ENCODE data around the gene LY86. TPM values are rescaled to one million over a fixed set of nuclear protein-coding genes. Genes with fewer than 3 reads are reported as not detected.

LY86 gene
- total and polyA plus RNA-seq, 4 experiments from 2014 or later, result 1.0 to 4.6 (median 1.5) TPM

GRCh38 chr6:6588924-6589709 lies 597 bp downstream of the LY86 start:
- no peak for DNase-seq
- intact Hi-C loops (cut with micrococcal nuclease), result no loop called here
- Mint-ChIP-seq H3K4me1 (peaks cover 23 to 57% (median 38%) of the 10 kb centered on the region in 4 donors), H3K36me3 (no peaks in the 10 kb centered on the region), H3K4me3 (peak overlapping the region in 6 of 8 donors; percentile 53 to 81 (median 70)), H3K9me3 (no peaks in the 10 kb centered on the region), H3K27me3 (peaks cover 0 to 4% of the 10 kb centered on the region in 2 donors), H3K27ac (peak overlapping the region in 6 of 7 donors; percentile 19 to 90 (median 54))
- H3K36me3 ChIP-seq (ENCODE audit: insufficient read depth, low read length), result no peaks in the 10 kb centered on the region
- CTCF ChIA-PET (ENCODE audit: partially characterized antibody), result interaction anchor here (0.9 to 1.0 kb wide), 2 partner anchors 31 to 168 kb away, joined by 3 to 4 read pairs; no protein-coding TSS in a partner anchor
- no peaks in the 10 kb centered on the region for H3K27me3 ChIP-seq (ENCODE audit: insufficient read depth, low read length)
- H3K9me3 ChIP-seq (ENCODE audit: control insufficient read depth in 1 of 2, low read length in 2 of 2), result no peaks in the 10 kb centered on the region
- H3K4me1 ChIP-seq (ENCODE audit: insufficient read depth, low read length), result peaks cover 26% of the 10 kb centered on the region
- no peak overlapping the region for H3K27ac ChIP-seq (ENCODE audit: low read depth, low read length)
- H3K4me3 ChIP-seq (ENCODE audit: low read length in 2 of 2), result no peak overlapping the region
- POLR2A ChIA-PET (ENCODE audit: partially characterized antibody), result interaction anchor here (1.3 to 2.0 kb wide), 2 partner anchors 21 to 24 kb away, joined by 6 to 11 read pairs; no protein-coding TSS in a partner anchor

GRCh38 chr6:6590530-6590929 lies 2.0 kb downstream of the LY86 start:
- Histone ChIP-seq H3K9me3 (ENCODE audit: control insufficient read depth in 1 of 2, low read length in 2 of 2) (no peaks in the 10 kb centered on the region), H3K27me3 (ENCODE audit: insufficient read depth, low read length) (no peaks in the 10 kb centered on the region), H3K4me3 (ENCODE audit: low read length in 2 of 2) (no peak overlapping the region), H3K36me3 (ENCODE audit: insufficient read depth, low read length) (no peaks in the 10 kb centered on the region), H3K4me1 (ENCODE audit: insufficient read depth, low read length) (peaks cover 26% of the 10 kb centered on the region), H3K27ac (ENCODE audit: low read depth, low read length) (no peak overlapping the region)
- no peaks in the 10 kb centered on the region for H3K36me3 Mint-ChIP-seq
- peaks cover 23 to 60% (median 40%) of the 10 kb centered on the region in 4 donors for H3K4me1 Mint-ChIP-seq
- ChIA-PET POLR2A (ENCODE audit: partially characterized antibody) (interaction anchor here (1.0 kb wide), 1 partner anchor 24 kb away, joined by 4 read pairs; no protein-coding TSS in a partner anchor), CTCF (ENCODE audit: partially characterized antibody) (no interaction called here)
- H3K27ac Mint-ChIP-seq, result peak overlapping the region in 1 of 7 donors; percentile 10
- intact Hi-C loops (cut with micrococcal nuclease), result no loop called here
- no peak overlapping the region for H3K4me3 Mint-ChIP-seq
- DNase-seq, result no peak
- peaks cover 0 to 4% of the 10 kb centered on the region in 2 donors for H3K27me3 Mint-ChIP-seq
- no peaks in the 10 kb centered on the region for H3K9me3 Mint-ChIP-seq

GRCh38 chr6:6591778-6592465 lies 3.4 kb downstream of the LY86 start:
- Histone ChIP-seq H3K27ac (ENCODE audit: low read depth, low read length) (no peak overlapping the region), H3K4me3 (ENCODE audit: low read length in 2 of 2) (no peak overlapping the region), H3K4me1 (ENCODE audit: insufficient read depth, low read length) (peaks cover 35% of the 10 kb centered on the region), H3K36me3 (ENCODE audit: insufficient read depth, low read length) (no peaks in the 10 kb centered on the region), H3K27me3 (ENCODE audit: insufficient read depth, low read length) (no peaks in the 10 kb centered on the region), H3K9me3 (ENCODE audit: control insufficient read depth in 1 of 2, low read length in 2 of 2) (no peaks in the 10 kb centered on the region)
- peaks cover 30 to 74% (median 53%) of the 10 kb centered on the region in 4 donors for H3K4me1 Mint-ChIP-seq
- no peaks in the 10 kb centered on the region for H3K36me3 Mint-ChIP-seq
- DNase-seq, result no peak
- CTCF ChIA-PET (ENCODE audit: partially characterized antibody), result no interaction called here
- peak overlapping the region; percentile 8 to 86 (median 63) for H3K27ac Mint-ChIP-seq
- H3K9me3 Mint-ChIP-seq, result no peaks in the 10 kb centered on the region
- peak overlapping the region in 4 of 8 donors; percentile 6 to 67 (median 22) for H3K4me3 Mint-ChIP-seq
- H3K27me3 Mint-ChIP-seq, result peaks cover 0 to 4% of the 10 kb centered on the region in 2 donors
- intact Hi-C loops (cut with micrococcal nuclease), result no loop called here
- POLR2A ChIA-PET (ENCODE audit: partially characterized antibody), result interaction anchor here (0.7 to 2.7 kb wide), 3 partner anchors 18 to 34 kb away, joined by 3 to 18 read pairs (median 15); no protein-coding TSS in a partner anchor

- Histone ChIP-seq H3K4me1 (ENCODE audit: insufficient read depth, low read length) (peaks cover 37% of the 10 kb centered on the region), H3K4me3 (ENCODE audit: low read length in 2 of 2) (no peak overlapping the region), H3K9me3 (ENCODE audit: control insufficient read depth in 1 of 2, low read length in 2 of 2) (no peaks in the 10 kb centered on the region), H3K36me3 (ENCODE audit: insufficient read depth, low read length) (no peaks in the 10 kb centered on the region), H3K27me3 (ENCODE audit: insufficient read depth, low read length) (no peaks in the 10 kb centered on the region), H3K27ac (ENCODE audit: low read depth, low read length) (no peak overlapping the region)
- intact Hi-C loops (cut with micrococcal nuclease), result loop anchor here (1.0 kb wide), 1 partner anchor 21 kb away; no protein-coding TSS in a partner anchor
- Mint-ChIP-seq H3K9me3 (no peaks in the 10 kb centered on the region), H3K27me3 (peaks cover 0 to 2% of the 10 kb centered on the region in 2 donors), H3K4me1 (peaks cover 30 to 72% (median 51%) of the 10 kb centered on the region in 4 donors), H3K4me3 (peak overlapping the region in 5 of 8 donors; percentile 3 to 36 (median 14)), H3K27ac (peak overlapping the region; percentile 43 to 86 (median 60)), H3K36me3 (no peaks in the 10 kb centered on the region)
- POLR2A ChIA-PET (ENCODE audit: partially characterized antibody), result interaction anchor here (0.7 to 2.7 kb wide), 3 partner anchors 17 to 35 kb away, joined by 3 to 18 read pairs (median 15); no protein-coding TSS in a partner anchor
- no peak for DNase-seq
- CTCF ChIA-PET (ENCODE audit: partially characterized antibody), result interaction anchor here (0.9 to 1.1 kb wide), 4 partner anchors 11 to 44 kb away, joined by 3 read pairs; no protein-coding TSS in a partner anchor
These were observed 4.4 kb downstream of the LY86 start for GRCh38 chr6:6592826-6593475.

GRCh38 chr6:6593867-6594468 lies 5.4 kb downstream of the LY86 start:
- intact Hi-C loops (cut with micrococcal nuclease), result loop anchor here (1.0 kb wide), 1 partner anchor 20 kb away; no protein-coding TSS in a partner anchor
- peaks cover 0 to 4% of the 10 kb centered on the region in 2 donors for H3K27me3 Mint-ChIP-seq
- Histone ChIP-seq H3K36me3 (ENCODE audit: insufficient read depth, low read length) (no peaks in the 10 kb centered on the region), H3K4me3 (ENCODE audit: low read length in 2 of 2) (no peak overlapping the region), H3K27ac (ENCODE audit: low read depth, low read length) (no peak overlapping the region), H3K4me1 (ENCODE audit: insufficient read depth, low read length) (peaks cover 37% of the 10 kb centered on the region), H3K27me3 (ENCODE audit: insufficient read depth, low read length) (no peaks in the 10 kb centered on the region), H3K9me3 (ENCODE audit: control insufficient read depth in 1 of 2, low read length in 2 of 2) (no peaks in the 10 kb centered on the region)
- DNase-seq, result no peak
- ChIA-PET CTCF (ENCODE audit: partially characterized antibody) (no interaction called here), POLR2A (ENCODE audit: partially characterized antibody) (interaction anchor here (2.2 to 2.7 kb wide), 2 partner anchors 16 to 20 kb away, joined by 15 to 18 read pairs; no protein-coding TSS in a partner anchor)
- peaks cover 0 to 3% (median 0%) of the 10 kb centered on the region in 8 donors for H3K9me3 Mint-ChIP-seq
- peaks cover 28 to 62% (median 44%) of the 10 kb centered on the region in 4 donors for H3K4me1 Mint-ChIP-seq
- no peaks in the 10 kb centered on the region for H3K36me3 Mint-ChIP-seq
- no peak overlapping the region for H3K4me3 Mint-ChIP-seq
- no peak overlapping the region for H3K27ac Mint-ChIP-seq

GRCh38 chr6:6595025-6595424 lies 6.5 kb downstream of the LY86 start:
- H3K27ac Mint-ChIP-seq, result peak overlapping the region in 1 of 7 donors; percentile 0
- intact Hi-C loops (cut with micrococcal nuclease), result no loop called here
- Histone ChIP-seq H3K4me1 (ENCODE audit: insufficient read depth, low read length) (peaks cover 32% of the 10 kb centered on the region), H3K27ac (ENCODE audit: low read depth, low read length) (no peak overlapping the region), H3K4me3 (ENCODE audit: low read length in 2 of 2) (no peak overlapping the region), H3K9me3 (ENCODE audit: control insufficient read depth in 1 of 2, low read length in 2 of 2) (no peaks in the 10 kb centered on the region), H3K27me3 (ENCODE audit: insufficient read depth, low read length) (no peaks in the 10 kb centered on the region), H3K36me3 (ENCODE audit: insufficient read depth, low read length) (no peaks in the 10 kb centered on the region)
- no peak for DNase-seq
- no peak overlapping the region for H3K4me3 Mint-ChIP-seq
- POLR2A ChIA-PET (ENCODE audit: partially characterized antibody), result no interaction called here
- H3K9me3 Mint-ChIP-seq, result peaks cover 0 to 3% (median 0%) of the 10 kb centered on the region in 8 donors
- CTCF ChIA-PET (ENCODE audit: partially characterized antibody), result no interaction called here
- peaks cover 25 to 54% (median 38%) of the 10 kb centered on the region in 4 donors for H3K4me1 Mint-ChIP-seq
- H3K27me3 Mint-ChIP-seq, result peaks cover 0 to 4% of the 10 kb centered on the region in 2 donors
- no peaks in the 10 kb centered on the region for H3K36me3 Mint-ChIP-seq

Data from CD4-positive, alpha-beta memory T cell (primary cell).